GM19238 (cell line): ENCODE data around the gene BTRC.

Experiments
- DNase-seq: peaks from one replicate; pipeline ENCODE4 v3.0.0; 2011; ENCODE audit warnings: low spot score; ENCODE audit not compliant: insufficient read length

The BTRC gene

GRCh38 chr10:101529725-101530553 is 176.0 kb downstream of the BTRC start:
- DNase-seq, result no peak

GRCh38 chr10:101535949-101536348 is 182.0 kb downstream of the BTRC start:
- DNase-seq, result peak; percentile 53

GRCh38 chr10:101536800-101537199 is 182.8 kb downstream of the BTRC start:
- no peak for DNase-seq

GRCh38 chr10:101538446-101538845 is 184.5 kb downstream of the BTRC start:
- DNase-seq, result no peak

GRCh38 chr10:101545898-101546297 is 191.9 kb downstream of the BTRC start:
- DNase-seq, result no peak

GRCh38 chr10:101550965-101551364 is 197.0 kb downstream of the BTRC start:
- DNase-seq, result no peak

- DNase-seq, result no peak
Measured at GRCh38 chr10:101552442-101552841, 198.5 kb downstream of the BTRC start.

- DNase-seq, result no peak
Measured at GRCh38 chr10:101557541-101557940, 203.6 kb downstream of the BTRC start.

GRCh38 chr10:101558204-101558603 is 204.2 kb downstream of the BTRC start:
- DNase-seq, result no peak

GRCh38 chr10:101558671-101559595 is 205.0 kb downstream of the BTRC start:
- no peak for DNase-seq

GRCh38 chr10:101559596-101560297 is 205.8 kb downstream of the BTRC start:
- no peak for DNase-seq

- DNase-seq, result no peak
Measured at GRCh38 chr10:101560298-101561067, 206.5 kb downstream of the BTRC start.

GRCh38 chr10:101561068-101561915 is 207.3 kb downstream of the BTRC start:
- no peak for DNase-seq

- DNase-seq, result no peak
Measured at GRCh38 chr10:101562231-101562630, 208.3 kb downstream of the BTRC start.

GRCh38 chr10:101563007-101563406 is 209.0 kb downstream of the BTRC start:
- no peak for DNase-seq

- no peak for DNase-seq
Measured at GRCh38 chr10:101563497-101564040, 209.6 kb downstream of the BTRC start.

GRCh38 chr10:101564490-101564991 is 210.6 kb downstream of the BTRC start:
- no peak for DNase-seq

- DNase-seq, result no peak
Measured at GRCh38 chr10:101565370-101565900, 211.5 kb downstream of the BTRC start.

- DNase-seq, result no peak
Measured at GRCh38 chr10:101565936-101566332, 212.0 kb downstream of the BTRC start.
